Measurements from ENCODE around the gene HK2.

Gene HK2

GRCh38 chr2:74862020-74862964 is 28.4 kb downstream of the HK2 start:
- no peak overlapping the region for H3K9ac ChIP-seq
- H3K4me3 ChIP-seq (IDR thresholded peaks at IDR 0.05; ENCODE audit: insufficient read depth, low read depth, low read length), result no peak overlapping the region
- no peak overlapping the region for H3K4me2 ChIP-seq
- H3K79me2 ChIP-seq (ENCODE audit: insufficient read depth, low read depth), result peaks cover 9% of the 10 kb centered on the region; the same call in 1 of the 2 replicates
- no peaks in the 10 kb centered on the region for H3K36me3 ChIP-seq (ENCODE audit: insufficient read depth)
- no peaks in the 10 kb centered on the region for H3K27me3 ChIP-seq (ENCODE audit: insufficient read depth, low read depth)
- TF ChIP-seq CTCF (conservative IDR thresholded peaks at IDR 0.05; ENCODE audit: low read depth, low read length), result no peak
- H4K20me1 ChIP-seq (ENCODE audit: insufficient read depth), result no peaks in the 10 kb centered on the region
- no peak overlapping the region for H3K27ac ChIP-seq
- H3K4me1 ChIP-seq (ENCODE audit: low read depth, poor library complexity, severe bottlenecking), result no peaks in the 10 kb centered on the region
- H2AFZ ChIP-seq (ENCODE audit: low read depth), result no peak overlapping the region

GRCh38 chr2:74863802-74864248 is 29.9 kb downstream of the HK2 start:
- Histone ChIP-seq H3K79me2 (ENCODE audit: insufficient read depth, low read depth) (peaks cover 9% of the 10 kb centered on the region; the same call in 1 of the 2 replicates), H3K9ac (no peak overlapping the region), H3K36me3 (ENCODE audit: insufficient read depth) (no peaks in the 10 kb centered on the region), H4K20me1 (ENCODE audit: insufficient read depth) (no peaks in the 10 kb centered on the region), H3K27me3 (ENCODE audit: insufficient read depth, low read depth) (no peaks in the 10 kb centered on the region), H3K4me2 (no peak overlapping the region), H2AFZ (ENCODE audit: low read depth) (no peak overlapping the region), H3K27ac (no peak overlapping the region), H3K4me1 (ENCODE audit: low read depth, poor library complexity, severe bottlenecking) (no peaks in the 10 kb centered on the region), H3K4me3 (IDR thresholded peaks at IDR 0.05; ENCODE audit: insufficient read depth, low read depth, low read length) (no peak overlapping the region)
- no peak for TF ChIP-seq CTCF (conservative IDR thresholded peaks at IDR 0.05; ENCODE audit: low read depth, low read length)

GRCh38 chr2:74864728-74865722 is 31.1 kb downstream of the HK2 start:
- Histone ChIP-seq H3K27ac (no peak overlapping the region), H4K20me1 (ENCODE audit: insufficient read depth) (no peaks in the 10 kb centered on the region), H3K4me2 (no peak overlapping the region), H3K36me3 (ENCODE audit: insufficient read depth) (no peaks in the 10 kb centered on the region), H3K4me1 (ENCODE audit: low read depth, poor library complexity, severe bottlenecking) (no peaks in the 10 kb centered on the region), H3K4me3 (IDR thresholded peaks at IDR 0.05; ENCODE audit: insufficient read depth, low read depth, low read length) (no peak overlapping the region), H3K79me2 (ENCODE audit: insufficient read depth, low read depth) (peaks cover 9% of the 10 kb centered on the region; the same call in 1 of the 2 replicates), H3K27me3 (ENCODE audit: insufficient read depth, low read depth) (no peaks in the 10 kb centered on the region), H3K9ac (no peak overlapping the region), H2AFZ (ENCODE audit: low read depth) (no peak overlapping the region)
- no peak for TF ChIP-seq CTCF (conservative IDR thresholded peaks at IDR 0.05; ENCODE audit: low read depth, low read length)
